ENCODE results near the gene RAB31.

DNA sequence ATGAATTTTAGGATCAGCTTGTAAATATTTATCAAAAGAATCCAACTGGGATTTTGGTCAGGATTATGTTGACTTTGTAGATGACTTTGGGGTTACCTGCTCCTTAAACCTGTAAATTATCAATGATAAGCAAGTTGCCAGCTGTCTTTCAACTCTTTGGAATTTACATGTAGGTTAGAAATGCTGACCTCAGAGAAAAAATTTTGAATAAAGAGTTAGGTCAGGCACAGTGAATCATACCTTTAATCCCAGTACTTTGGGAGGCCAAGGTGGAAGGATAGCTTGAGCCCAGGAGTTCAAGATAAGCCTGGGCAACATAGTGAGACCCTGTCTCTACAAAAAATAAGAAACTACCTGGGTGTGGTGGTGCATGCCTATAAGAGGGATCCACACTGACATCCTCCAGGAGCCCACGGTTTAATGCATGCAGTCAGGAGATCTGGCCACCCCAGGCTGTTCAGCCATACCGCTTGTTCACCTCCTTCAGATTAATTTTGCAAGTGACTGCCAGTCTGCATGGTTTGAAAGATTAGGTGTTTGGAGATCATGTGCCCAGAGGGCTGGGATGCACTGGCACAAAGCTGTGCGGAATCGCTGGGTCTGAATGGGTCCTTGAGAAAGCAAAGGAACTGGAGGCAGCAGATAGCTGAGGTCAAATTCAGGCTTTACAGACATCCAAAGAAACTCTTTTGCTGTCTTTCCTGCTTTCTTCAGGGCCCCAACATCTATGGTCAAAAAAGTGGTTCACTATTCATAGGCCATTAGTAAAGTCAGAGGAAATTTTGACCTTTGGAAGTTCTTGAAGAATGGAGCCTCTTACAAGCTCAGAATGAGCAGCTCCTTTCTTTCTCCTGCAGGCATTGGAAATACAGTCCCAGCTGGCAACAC is 94.3 kb downstream of the RAB31 start:
- TF ChIP-seq HOXD13 (CRISPR knock-in tag; IDR thresholded peaks at IDR 0.05; ENCODE audit: borderline replicate concordance): no peak
- TF ChIP-seq, protein P1, sequence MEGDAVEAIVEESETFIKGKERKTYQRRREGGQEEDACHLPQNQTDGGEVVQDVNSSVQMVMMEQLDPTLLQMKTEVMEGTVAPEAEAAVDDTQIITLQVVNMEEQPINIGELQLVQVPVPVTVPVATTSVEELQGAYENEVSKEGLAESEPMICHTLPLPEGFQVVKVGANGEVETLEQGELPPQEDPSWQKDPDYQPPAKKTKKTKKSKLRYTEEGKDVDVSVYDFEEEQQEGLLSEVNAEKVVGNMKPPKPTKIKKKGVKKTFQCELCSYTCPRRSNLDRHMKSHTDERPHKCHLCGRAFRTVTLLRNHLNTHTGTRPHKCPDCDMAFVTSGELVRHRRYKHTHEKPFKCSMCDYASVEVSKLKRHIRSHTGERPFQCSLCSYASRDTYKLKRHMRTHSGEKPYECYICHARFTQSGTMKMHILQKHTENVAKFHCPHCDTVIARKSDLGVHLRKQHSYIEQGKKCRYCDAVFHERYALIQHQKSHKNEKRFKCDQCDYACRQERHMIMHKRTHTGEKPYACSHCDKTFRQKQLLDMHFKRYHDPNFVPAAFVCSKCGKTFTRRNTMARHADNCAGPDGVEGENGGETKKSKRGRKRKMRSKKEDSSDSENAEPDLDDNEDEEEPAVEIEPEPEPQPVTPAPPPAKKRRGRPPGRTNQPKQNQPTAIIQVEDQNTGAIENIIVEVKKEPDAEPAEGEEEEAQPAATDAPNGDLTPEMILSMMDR (tag by site-specific recombination; IDR thresholded peaks at IDR 0.05): no peak
